Measurements from ENCODE around the gene DGAT2.

Gene DGAT2

DNA sequence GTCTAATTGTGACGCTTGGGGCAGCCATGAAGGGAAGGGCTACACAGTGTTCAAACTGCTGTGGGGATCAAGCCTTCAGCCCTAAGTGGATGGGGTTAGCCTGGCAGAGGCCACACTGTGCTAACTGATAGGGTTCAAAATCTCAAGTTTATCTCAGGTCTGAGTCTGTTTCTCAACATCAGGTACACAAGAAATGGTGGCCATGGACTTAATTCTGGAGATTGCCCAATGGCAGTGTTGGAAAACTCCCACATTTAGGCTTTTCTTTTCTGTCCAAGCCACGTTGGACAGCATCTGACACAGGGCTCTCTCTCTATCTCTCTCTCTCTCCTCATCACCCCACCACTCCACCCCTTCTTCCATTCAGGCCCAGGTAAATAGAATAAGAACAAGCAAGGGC lies 10.9 kb upstream of the DGAT2 start:
- no peak for DNase-seq

DNA sequence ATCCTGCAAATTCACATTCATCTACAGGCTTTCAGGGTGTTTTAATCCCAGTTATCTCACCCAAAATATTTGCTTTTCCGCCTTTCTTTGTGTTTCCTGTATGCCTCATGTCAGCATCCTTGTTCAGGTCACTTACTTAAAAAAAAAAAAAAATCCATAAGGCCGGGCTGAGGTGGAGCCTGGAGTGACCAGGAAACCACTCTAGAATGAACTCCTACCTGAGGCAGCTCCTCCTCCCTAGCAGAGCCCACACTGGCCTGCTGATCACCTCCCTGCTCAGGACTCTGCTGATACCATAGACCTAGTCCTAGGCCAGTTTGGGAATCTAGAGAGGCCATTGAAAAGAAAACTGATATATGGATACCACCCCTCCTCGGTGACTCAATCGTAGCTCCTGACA lies 8.7 kb upstream of the DGAT2 start:
- no peak for DNase-seq

DNA sequence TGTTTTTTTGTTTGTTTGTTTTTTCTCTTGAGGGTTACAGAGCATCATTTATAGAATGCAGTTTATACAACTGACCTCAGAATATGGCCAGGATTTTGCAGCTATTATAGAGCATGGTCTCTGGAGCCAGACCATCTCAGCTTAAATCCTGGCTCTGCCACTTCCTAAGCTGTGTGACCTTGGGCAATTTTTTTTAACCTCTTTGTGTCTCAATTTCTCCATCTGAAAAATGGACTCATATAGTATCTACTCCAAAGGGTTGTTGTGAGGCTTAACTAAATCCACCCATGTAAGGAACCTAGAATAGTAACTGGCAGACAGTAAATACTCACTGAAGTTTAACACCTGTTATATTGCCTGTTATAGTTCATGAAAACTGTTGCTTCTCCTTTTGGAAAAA lies 8.3 kb upstream of the DGAT2 start:
- no peak for DNase-seq

DNA sequence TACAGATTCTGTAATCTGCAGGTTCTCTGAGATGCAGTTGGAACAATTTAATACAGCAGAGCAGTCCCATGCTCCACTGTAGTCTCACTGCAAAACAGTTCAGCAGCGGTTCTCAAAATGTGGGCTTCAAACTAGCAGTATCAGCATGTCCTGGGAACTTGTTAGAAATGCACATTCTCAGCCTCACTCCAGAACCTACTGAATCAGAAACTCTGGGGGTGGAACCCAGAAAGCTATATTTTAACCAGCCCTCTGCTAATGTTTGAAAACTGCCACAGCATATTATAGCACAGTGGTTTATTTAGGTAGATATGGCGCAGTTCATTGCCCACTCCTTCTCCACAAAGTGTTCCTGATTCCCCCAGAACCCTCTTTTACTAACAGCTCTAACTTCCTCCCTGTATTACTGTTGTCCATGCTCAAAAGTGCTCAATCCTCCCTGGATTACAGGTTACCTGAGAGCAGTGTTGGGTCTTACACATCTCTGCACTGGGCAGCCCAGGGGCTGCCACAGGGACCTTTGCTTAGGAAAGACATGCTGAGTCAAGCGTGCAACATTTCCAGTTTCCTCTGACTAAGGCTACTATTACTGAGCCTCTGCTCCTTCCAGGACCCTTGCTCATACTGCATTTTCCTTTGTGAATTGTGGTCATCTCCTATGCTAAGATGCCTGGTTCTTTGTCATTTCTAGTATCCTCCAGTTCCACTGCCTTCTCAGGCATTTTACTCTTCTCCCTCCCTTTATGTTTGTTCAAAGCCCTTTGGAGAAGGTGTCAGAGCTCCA lies 7.7 kb upstream of the DGAT2 start:
- DNase-seq, result no peak

DNA sequence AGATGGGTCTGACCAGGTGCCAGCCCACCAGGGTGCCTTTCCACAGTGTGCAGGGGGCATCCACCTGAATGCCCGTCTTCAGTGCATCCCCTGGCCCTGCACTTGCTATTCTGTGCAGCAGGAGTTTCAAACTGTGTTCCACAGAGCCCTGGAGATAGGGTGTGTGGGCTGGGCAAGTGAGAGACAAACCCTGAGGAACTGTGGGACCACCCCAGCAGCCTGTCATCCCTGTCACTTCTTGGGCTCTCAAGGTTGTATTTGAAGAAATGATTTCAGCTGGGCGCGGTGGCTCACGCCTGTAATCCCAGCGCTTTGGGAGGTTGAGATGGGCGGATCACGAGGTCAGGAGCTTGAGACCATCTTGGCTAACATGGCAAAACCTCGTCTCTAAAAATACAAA lies 6.4 kb upstream of the DGAT2 start:
- DNase-seq, result no peak

DNA sequence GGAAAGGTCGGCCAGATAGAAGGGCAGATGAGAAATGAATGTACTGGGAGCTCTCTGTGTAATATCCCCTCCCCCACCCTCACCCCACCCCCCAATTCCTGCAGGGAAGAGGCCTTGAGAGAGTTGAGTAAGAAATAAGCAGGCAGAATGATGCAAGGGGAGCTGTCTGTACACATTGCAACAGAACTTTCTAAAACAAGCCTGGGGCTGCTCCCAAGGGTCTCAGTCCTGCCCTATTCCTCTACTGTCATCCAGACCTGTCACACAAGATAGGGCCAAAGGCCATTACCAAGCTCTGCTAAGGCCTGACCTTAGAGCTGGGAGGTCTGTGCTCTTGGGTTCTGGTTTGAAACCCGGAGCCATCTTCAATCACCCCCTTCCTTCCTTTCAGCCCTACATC lies 5.7 kb upstream of the DGAT2 start:
- DNase-seq, result no peak

DNA sequence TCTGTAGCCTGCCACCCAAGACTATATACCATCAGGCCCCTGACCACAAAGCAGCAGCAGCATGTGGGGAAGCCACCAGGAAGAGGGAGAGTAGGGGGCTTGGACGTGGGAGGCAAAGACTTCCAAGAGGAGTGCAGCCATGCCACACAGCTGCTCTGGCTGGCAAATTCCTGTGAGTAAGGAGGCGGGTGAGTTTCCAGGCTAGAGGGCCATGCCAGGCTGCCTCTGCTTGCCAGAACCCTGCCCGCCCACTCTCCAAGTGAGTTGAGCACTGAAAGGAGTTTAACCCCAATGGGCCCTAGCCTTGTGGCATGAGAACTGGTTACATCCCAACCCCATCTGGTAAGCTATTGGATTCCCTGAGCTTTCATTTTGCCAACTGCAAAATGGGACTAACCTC lies 4.7 kb upstream of the DGAT2 start:
- no peak for DNase-seq

DNA sequence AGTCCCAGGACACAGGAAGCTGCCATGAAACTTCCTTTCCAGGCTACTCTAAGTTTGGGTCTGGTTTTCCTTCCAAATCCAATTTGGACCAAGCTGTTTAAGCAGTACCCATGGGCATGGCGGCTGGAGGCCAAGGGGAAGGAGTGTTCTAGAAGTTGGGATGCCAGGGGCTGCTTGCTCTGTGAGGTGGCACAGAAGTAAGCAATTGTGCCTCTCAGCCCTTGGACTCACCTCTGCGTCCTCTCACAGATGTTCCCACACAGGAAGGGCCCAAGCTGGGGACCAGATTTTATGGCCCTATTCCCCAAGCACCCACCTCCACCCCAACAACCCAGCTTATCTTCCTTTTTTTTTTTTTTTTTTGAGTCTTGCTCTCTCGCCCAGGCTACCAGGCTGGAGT lies 3.5 kb upstream of the DGAT2 start:
- DNase-seq, result no peak

DNA sequence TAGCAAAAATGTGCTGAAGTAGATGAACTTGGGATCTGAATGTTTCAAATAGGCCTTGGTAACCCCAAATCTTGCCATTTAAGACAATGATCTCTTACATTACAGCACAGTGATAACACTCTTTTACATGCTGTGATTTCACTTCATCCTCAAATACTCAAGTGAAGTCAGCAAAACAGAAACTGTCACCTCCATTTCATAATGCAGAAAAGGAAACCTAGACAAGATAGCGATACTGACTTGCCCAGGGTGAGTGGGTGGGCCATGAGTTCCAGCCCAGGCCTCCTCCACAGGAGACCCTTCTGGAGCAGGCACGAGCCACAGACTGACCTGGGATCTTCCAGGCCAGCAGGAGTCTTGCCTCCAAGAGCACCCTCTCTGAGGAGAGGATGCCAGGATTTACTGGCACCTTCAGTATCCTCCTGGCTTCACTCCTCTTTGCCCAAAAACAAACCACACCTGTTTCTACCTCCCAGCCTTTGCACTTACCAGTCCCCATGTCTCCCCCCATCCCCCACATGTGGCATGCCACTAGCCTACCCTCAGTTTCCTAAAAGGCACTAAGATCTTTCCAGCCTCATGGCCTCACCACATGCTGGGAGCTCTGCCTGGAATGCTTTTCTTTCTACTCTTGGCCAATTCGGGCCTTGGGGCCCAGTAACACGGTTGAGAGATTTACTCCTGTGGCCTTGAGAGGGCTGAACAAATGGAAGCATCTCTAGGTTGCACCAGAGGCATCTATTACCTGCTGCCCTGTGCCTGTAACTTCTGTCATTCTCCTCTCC lies 1.9 kb upstream of the DGAT2 start:
- no peak for DNase-seq

DNA sequence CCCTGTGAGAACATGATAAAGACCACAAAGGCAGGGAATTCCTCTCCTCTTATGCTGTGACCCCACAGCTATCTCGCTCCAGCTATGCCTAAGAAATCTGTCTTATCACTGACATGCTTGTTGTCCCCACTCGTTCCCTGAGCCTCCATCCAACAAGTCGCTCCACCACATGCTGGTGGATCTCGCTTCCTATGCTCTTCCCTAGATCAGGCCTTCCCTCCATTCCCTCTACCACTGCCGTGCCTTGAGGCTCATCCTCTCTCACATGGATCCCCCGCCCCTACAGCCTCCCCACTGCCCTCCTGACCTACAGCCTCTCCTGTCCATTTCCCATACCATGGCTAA lies 1.4 kb upstream of the DGAT2 start:
- DNase-seq, result no peak

DNA sequence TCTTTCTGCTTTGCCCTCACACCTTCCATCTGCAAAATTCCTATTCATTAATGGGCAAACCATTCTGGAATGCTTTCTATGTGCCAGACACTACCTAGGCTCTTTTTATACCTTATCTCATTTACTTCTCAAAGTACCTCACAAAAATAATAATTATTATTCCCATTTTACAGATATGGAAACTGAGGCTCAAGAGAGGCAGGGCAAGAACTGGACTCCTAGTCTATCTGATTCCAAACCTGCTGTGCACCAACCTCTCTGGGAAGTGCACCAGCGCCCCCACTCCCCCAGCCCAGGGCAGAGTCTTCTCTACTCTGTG lies 826 bp upstream of the DGAT2 start:
- DNase-seq, result no peak

DNA sequence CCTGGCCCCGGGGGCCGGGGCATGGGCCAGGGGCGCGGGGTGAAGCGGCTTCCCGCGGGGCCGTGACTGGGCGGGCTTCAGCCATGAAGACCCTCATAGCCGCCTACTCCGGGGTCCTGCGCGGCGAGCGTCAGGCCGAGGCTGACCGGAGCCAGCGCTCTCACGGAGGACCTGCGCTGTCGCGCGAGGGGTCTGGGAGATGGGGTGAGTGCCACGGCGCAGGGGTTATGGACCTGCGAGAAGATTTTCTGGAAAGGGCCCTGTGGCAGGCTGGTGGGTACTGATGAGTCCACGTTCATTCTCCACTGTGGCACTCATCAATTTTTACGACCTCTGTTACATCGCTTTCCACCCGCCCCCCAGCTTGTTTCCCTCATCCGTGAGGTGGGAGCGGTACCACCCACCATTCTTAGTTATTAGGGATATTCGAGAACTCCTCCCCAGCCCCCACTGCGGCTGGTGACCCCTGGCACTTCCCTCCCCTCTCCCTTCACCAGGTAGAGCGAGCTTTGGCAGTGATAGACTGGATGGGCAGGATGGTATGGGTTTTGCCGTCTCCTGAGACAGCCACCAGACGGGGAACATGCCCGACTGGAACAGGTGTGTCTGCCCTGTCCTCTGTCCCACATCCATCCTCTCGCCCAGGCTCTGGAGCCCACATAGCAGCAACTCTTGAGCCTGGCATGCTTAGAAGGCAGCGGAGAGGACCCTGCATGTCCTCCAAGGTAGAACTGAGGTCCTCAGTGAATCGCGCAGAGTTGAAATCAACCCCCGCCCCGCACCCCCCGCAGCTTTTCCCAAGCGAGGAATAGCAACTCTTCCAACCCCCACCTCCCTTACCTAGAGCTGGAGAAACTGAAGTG lies 562 bp downstream of the DGAT2 start:
- DNase-seq, result no peak

DNA sequence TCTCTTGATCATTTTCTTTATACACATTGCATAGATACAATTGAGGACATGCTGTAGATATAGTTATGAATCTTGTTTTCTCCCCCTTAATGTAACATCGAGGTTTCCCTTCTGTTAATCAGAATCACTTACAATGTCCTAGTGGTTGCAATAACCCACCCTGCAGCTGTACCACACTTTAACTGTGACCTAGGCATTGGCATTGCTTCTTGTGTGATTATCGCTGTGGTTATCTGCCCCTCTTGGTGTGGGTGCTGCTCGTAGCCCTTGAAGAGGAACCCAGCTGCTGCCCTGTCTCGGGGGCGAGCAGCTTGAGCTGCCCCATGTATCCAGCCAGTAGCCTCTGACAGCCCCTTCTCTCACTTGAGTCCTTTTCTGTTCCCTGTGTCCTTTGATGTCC lies 1.5 kb downstream of the DGAT2 start:
- no peak for DNase-seq

DNA sequence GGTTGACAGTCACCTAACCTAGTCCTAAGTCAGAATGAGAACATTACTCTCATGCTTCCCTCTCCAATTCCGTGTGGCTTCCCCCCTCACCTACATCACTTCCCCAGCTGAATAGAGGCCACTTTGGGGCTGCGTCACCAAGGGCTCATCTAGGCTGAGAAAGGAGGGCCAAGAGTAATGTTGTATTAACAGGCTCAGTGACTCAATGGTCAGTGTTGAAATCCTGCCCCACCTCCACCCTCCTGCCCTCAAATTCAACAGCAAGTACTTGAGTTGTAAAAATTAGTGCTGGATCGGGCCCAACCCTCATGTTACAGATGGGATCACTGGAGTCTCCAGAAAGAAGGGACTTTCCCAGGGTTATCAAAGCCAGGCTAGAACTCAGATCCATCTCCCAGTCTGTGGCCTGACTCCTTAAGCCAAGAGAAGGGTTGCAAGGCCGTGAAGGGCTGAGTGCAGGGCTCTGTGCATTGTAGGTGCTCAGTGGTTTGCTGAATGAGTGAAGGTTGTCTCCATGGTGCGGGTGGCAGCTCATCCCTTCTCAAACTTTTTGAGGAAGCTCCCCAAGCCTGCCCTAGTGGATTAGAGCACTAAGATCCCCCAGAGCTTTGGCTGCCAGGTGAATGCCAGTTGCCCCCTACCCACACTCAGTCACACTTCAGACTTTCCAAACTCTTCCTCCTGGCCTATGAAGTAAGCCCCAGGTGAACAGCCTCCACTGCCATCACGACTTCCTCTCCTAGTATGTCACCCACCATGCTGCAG lies 3.2 kb downstream of the DGAT2 start:
- DNase-seq, result no peak

DNA sequence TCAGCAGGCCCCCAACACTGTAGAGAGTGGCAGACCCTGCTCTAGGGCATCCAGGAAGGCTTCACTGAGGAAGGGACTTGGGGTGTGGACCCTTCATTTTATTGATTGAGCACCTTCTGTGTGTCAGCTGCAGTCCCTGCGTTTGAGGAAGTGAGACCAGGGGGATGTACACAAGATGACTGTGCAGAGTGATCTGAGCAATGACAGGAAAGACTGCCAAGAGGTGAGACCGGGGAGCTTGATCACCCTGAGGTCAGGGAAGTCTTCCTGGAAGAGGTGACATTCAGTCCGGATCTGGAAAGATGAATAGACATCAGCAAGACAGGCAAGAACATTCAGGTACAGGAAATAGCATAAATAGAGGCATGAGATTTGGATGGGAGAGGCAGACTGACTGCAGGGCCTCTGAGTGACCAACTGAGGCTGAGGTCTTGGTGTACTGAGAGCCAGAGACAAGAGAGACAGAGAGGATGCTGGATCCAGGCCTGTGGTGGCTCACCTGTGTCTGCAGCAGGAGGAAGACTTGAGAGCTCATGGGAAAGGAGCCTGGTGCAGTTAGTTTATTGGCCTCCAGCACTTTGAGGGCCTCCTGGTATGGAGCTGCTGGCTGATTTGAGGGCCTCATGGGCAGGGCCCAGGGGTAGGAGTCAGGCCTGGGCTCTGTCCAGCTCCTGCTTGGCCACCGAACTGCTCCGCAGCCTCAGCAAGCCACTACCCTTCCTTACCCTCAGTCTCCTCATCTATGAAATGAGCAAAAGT lies 5.2 kb downstream of the DGAT2 start:
- peak; percentile 46 for DNase-seq

DNA sequence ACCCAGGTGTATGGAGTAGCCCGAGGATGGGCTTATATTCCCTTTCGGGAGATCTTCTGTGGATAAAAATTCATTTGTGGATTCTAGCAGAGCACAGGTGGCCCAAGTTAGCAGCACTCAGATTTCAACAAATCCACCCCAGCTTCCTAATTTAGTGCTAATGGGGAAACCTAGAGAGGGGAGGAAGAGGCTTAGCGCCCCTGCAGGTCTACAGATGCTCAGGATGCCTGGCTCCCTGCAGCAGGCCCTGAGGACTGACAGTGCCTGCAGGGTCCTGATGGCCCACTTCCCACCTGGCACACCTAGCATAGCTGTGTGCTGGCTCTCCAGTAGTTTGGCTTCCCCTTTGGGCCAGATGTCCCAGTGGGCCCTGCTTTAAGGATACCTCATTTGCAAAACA lies 6.5 kb downstream of the DGAT2 start:
- no peak for DNase-seq

DNA sequence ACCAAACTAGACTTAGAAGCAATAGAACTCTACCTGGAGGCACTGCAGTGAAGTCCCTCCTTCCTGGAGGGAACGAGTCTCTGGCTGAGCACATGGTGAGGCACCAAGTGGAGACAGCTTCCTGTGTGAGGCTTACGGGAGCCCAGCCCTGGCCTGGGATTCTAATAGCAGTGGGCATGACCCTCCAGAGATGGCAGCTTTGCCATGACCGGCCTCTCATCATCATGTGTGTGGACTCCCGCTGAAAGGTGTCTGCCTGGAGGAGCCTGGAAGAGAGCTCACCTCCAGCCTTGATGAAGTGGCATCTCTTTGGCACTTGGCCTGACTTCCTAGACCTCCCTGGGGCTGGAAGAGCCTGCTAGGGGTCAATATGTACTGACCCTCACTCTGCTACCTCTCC lies 8.0 kb downstream of the DGAT2 start:
- no peak for DNase-seq

DNA sequence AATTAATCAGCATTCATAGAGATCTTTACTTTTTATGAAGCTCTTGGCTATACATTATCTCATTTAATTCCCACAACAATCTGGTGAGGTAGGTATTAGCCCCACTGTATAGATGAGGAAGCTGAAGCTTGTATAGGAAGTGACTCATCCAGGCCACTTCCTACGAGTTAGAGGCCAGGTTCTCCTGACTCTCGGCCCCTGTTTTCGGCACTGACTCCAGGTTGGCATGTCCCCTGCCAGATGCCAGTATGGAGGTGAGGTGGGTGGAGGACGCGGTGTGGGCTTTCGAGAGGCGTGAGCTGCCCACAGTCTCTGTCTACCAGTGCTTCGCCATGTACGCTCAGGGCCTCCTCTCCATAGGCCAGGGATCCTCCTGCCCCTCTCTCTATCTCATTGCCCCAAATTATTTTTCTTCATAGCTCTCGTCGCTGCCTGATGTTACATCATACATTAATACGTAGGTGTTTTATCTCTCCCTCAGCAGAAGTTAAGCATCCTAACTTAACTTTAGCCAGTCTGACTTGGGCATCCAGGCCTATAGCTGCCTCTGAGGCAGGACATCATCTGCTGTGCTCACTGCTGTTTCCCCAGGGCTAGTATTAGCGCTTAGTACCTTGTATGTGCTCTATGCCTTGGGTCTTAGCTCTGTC lies 9.0 kb downstream of the DGAT2 start:
- DNase-seq, result peak; percentile 14

DNA sequence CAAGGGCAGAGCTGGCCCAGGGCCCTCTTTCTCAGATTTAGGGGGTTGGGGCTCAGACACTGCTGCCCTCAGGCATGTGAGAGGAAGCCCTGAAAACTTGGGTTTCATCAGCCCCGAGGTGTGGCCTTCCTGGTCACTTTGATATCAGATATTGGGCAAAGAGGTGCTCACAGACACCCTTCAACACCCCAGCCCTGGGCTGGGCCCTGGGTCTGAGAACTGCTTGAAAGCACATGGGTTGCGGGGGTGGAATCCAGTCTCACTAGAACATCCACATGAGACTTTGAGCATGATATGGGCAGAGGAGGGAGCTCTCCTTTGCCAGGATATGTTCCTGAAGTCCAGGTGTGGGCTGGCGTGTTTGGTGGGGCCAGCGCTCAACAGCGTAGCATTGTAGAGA lies 10.4 kb downstream of the DGAT2 start:
- DNase-seq, result no peak

DNA sequence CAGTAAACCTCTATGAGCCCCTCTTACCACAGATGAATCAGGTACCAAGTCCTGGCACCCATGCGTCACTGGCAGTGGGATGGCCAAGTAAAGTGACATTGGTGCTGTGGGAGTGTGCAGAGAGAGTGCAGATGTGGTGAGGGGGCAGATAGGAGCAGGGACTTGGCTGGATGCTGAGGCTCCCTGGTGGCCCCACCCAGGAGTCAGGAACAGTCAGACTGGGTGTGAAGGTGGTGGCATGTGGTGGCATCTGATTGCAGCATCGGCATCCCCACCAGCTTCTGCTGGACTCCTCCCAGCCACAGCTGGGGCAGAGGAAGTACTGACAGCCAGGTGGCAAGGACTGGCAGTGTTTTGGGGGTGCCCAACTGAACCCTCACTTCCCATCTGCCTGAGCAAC lies 11.4 kb downstream of the DGAT2 start:
- no peak for DNase-seq

DNA sequence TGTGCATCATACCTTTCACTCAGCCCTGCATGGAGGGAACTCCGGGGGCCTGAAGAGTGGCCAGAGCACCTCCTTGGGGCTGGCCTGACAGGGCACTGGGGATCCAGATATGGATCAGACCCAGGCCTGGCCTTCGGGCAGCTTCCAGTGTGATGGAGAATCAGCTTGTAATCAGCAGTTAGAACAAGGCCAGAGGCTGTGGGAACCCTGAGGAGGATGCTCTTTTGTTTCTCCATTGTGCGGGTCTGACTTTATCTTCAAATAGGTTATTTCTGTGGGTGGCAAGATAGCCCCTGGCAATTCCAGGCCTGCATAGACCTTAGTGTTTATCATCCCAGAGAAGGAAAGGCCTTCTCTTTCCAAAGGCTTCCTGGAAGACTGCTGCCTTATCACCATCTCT lies 12.3 kb downstream of the DGAT2 start:
- no peak for DNase-seq

DNA sequence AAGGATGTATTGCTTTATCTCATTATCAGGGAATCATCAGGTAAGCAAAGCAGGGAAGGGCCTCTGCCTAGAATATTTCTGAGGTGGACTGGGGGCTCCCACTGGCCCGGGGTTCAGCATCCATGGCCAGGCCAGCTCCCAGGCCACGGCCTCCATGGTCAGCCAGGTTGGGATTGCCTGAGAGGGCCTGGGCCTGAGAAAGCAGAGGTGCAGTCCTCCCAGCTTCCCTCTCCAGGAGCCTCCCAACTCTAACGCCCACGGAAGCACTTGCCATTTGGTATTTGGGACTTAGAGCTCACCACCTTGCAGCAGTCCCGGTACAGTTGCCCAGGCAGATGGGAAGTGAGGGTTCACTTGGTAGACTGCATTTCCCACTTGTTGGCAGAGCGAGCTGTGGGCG lies 12.7 kb downstream of the DGAT2 start:
- DNase-seq, result no peak
